IPS DF 19.7 (cell line): ENCODE data around the gene ALKBH3.

Source experiments
- DNase-seq: peaks from one replicate; pipeline ENCODE4 v3.0.0-alpha.2; 2013; ENCODE audit warnings: low read depth, low spot score

The ALKBH3 gene

GRCh38 chr11:43922295-43922648, 41.6 kb downstream of the ALKBH3 start:
- no peak for DNase-seq

- DNase-seq = no peak
Observed at GRCh38 chr11:43922744-43923405, 42.2 kb downstream of the ALKBH3 start.

- DNase-seq = no peak
Observed at GRCh38 chr11:43923406-43924111, 42.9 kb downstream of the ALKBH3 start.

GRCh38 chr11:43924112-43924855, 43.7 kb downstream of the ALKBH3 start:
- no peak for DNase-seq

DNA sequence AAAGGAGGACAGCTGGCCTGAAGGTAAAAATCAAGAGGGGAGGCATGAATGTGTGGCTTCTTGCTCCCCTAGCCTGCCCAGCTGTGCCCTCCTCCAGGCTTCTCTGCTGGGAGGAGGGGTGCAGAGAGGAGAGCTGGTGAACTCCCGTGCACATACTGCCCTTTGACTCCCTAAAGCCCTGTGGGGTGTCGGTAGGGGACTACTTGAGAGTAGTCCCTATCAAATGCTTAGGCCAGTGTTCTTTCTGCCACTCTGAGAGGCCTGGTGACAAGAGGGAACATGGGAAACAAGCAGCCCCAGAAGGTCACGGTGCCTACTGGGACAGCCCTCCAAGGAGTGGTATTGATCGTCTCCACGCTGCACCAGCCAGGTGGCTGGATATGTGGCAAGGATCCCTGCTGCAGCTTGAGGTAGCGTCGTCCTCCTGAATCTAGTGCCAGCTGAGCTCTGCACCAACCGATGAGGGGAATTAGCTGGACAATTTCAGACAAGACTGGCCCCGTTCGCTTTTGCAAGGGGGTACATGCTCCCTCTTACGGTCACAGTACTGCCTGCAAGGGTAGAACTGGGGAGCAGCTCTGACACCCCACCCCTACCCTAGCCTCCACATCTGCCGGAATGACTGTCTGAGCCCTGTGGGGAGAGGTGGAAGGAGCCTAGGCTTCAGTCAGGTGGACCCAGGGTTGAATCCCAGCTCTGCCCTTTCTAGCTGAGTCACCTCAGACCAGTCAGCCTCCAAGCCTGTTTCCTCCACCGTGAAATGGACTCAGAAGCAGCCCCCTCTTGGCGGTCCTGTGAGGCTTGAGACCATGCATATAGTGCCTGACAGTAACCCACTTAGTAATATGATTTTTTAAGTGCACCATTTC, 44.7 kb downstream of the ALKBH3 start:
- no peak for DNase-seq

GRCh38 chr11:43925932-43926505, 45.4 kb downstream of the ALKBH3 start:
- no peak for DNase-seq

- DNase-seq = no peak
Observed at GRCh38 chr11:43927070-43927469, 46.4 kb downstream of the ALKBH3 start.

- DNase-seq = no peak
Observed at GRCh38 chr11:43927925-43928707, 47.5 kb downstream of the ALKBH3 start.

GRCh38 chr11:43928721-43929120, 48.1 kb downstream of the ALKBH3 start:
- DNase-seq = no peak

DNA sequence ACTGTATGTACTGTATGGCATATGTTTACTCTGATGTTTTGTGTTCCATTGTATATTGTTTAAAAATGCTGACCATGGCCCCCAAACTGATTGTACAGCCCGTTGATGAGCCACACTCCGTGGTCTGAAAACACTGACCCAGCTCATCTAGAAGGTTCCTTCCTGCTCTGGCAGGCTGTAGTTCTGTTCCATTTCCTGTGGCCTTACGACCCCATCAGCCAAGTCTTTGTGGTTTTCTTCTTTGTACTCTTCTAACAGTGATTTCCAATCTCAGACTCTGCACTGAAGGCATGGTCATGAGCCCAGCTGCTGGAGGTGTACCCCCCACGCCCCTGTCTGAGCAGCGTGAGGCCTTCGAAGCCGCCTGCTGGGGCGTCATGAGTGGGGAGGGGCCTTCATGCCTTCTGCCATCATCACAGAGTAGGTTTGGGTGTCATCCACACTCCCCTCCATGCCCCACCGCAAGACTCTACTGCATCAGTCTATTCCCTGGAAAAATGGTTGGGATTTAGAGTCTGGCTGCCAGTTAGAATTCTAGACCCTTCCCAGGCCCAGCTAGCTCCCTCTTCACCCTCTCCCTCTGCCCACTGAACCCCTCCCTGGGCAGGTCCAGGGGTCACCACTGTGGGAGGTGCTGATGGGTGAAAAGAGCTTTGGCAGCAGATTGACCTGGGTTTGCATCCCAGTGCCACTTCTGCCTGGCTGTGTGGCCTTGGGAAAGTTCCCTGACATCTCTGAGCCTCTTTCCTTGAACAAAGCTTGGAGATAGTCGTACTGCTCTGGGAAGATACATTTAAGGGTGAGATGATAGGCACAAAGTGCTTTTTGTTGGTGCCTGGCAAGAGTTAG, 50.5 kb downstream of the ALKBH3 start:
- no peak for DNase-seq

DNA sequence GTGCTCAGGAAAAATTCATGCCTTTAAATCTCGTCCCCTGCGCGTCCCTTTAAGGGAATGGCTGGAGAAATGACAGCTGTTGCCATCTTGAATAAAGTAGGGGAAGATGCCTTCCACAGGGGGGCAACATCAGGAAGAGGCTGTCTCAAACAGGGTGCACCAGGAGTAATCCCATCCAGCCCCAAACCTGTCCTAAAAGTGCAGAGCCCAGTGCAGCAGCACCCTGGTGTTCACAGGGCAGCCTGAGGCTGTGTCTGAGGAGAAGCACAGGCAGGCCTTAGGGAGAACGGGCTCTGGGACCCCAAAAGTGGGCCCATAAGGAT, 51.0 kb downstream of the ALKBH3 start:
- no peak for DNase-seq

- no peak for DNase-seq
Observed at GRCh38 chr11:43933226-43933607, 52.6 kb downstream of the ALKBH3 start.

DNA sequence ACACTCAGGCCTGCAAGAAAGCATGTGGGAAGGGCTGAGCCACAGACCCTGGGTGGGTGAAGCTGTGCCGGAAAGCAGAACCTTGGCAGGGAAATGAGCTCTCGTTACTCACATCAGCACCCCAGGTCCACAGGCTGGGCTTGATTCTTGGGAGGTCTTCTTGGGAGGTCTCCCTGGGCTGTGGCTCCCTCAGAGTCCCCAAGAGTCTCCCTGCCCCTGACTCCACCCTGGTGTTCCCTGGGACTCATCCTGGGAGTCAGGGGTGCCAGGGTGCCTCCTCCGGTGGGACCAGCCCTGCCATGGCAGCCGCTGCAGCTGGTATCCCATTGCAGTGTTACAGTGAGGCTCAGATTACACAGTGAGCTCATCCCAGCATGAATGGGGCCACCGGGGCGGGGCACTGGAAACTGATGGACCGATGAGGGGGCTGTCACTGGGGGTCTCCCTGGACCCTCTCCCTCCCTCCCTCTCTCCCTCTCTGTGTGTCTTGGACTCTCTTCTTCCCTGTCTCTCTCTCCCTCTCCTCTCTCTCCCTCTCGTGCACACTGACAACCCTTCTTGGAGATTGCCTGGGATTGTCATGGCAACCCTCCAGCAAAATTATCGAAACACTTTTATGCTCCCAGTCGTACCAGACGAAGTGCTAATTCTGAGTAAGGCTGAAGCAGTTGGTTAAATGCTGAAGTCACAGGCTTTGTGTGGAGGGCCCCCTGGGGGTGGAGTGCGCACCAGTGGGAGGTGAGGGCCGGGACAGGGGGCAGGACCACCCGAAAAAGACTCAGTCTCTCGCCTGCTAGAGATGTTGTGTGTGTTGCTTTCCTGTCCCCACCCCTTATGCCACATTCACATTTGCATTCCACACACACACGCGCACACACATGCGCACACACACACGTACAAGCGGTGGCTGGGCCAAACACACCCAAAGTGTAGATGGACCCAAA, 53.2 kb downstream of the ALKBH3 start:
- no peak for DNase-seq

GRCh38 chr11:43934601-43935423, 54.2 kb downstream of the ALKBH3 start:
- DNase-seq = no peak

GRCh38 chr11:43935424-43935979, 54.9 kb downstream of the ALKBH3 start:
- DNase-seq = no peak

DNA sequence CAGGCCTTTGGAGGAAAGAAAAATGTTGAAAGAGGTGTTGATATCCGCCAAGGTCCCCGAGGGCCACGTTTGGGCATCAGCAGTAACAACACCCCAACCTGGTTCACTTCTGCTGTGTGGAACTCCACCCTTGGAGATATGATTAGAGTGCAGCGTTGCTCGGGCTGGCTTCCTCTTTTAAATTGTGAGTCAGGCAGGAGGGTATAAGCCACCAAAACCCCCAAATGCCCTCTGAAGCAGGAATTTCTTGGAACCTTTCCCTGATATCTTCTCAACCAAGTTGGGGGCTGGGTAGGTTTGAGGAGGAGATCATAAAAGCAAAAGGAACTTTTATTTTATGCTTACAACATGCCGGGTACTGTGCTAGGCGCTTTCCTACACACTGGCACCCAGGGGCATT, 55.4 kb downstream of the ALKBH3 start:
- no peak for DNase-seq
